ENCODE measurements around the gene MPDU1. TPM values are rescaled to one million over a fixed set of nuclear protein-coding genes. Genes with fewer than 3 reads are reported as not detected.

Gene MPDU1
- total and polyA plus RNA-seq, 2 experiments from 2014 or later, result 86.9 to 90.9 TPM

GRCh38 chr17:7612294-7612640 is 28.6 kb downstream of the MPDU1 start:
- Histone ChIP-seq H3K27ac (no peak overlapping the region), H3K36me3 (no peaks in the 10 kb centered on the region), H3K4me1 (ENCODE audit: low read depth) (peaks cover 11% of the 10 kb centered on the region), H3K4me3 (no peak overlapping the region), H3K27me3 (no peaks in the 10 kb centered on the region), H3K9me3 (ENCODE audit: low read depth) (no peaks in the 10 kb centered on the region)
- DNase-seq (ENCODE audit: low read depth in 1 of 2, low spot score in 1 of 2), result peak in 1 of 2 donors; percentile 38
- no peak for TF ChIP-seq CTCF (IDR thresholded peaks at IDR 0.05; ENCODE audit: low read depth, low read length)

- Histone ChIP-seq H3K27me3 (no peaks in the 10 kb centered on the region), H3K36me3 (no peaks in the 10 kb centered on the region), H3K4me3 (peak overlapping the region; percentile 94), H3K4me1 (ENCODE audit: low read depth) (peaks cover 11% of the 10 kb centered on the region), H3K27ac (peak overlapping the region; percentile 95), H3K9me3 (ENCODE audit: low read depth) (no peaks in the 10 kb centered on the region)
- no peak for TF ChIP-seq CTCF (IDR thresholded peaks at IDR 0.05; ENCODE audit: low read depth, low read length)
- peak in 1 of 2 donors; percentile 29 for DNase-seq (ENCODE audit: low read depth in 1 of 2, low spot score in 1 of 2)
Measured at GRCh38 chr17:7613769-7614424, 30.2 kb downstream of the MPDU1 start.

DNA sequence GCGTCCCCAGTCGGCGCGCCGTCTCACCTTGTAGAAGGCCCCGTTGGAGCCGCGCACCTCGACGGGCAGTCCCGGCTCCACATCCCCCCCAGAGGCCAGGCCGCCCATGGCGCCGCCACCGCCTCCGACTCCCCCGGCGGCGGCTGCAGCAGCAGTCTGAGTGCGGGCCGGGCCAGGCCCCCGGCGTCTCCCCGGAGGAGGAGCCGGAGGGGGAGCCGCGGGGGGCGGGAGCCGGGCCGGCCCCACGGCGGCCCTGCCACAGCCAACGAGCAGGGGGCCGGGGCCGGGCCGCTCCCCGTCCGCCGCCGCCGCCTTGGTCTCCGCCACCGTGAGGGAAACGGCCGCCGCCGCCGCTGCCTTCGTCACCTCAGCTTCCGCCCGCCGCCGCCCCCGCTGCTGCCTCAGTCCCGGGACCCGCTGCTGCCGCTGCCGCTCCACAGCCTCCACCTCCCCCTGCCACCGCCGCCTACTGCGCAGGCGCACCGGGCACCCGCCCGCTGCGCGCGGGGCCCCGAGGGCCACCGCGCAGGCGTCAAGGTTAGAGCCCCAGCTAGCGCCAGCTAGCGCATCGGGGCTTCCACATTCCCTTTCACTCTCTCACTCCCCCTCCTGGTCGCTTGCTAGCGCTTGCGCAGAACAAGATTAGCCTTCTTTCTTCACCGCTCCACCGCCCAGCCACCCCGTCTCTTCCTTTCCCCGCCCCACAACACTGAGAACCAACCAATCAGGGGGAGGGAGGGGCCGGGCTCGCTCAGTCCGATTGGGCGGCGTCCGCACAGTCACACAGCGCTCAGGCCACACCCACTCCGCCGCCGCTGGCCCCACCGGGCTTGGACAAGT is 31.0 kb downstream of the MPDU1 start, which contains the start of gene FXR2:
Gene FXR2 (minus strand): TSS at position 473 of the 840 bp plus-strand sequence. CDS start 365 bp downstream, at position 108.
- DNase-seq (ENCODE audit: low read depth in 1 of 2, low spot score in 1 of 2), result peak; percentile 100

GRCh38 chr17:7615265-7615747 is 31.7 kb downstream of the MPDU1 start:
- Histone ChIP-seq H3K4me3 (peak overlapping the region; percentile 30), H3K27me3 (no peaks in the 10 kb centered on the region), H3K36me3 (no peaks in the 10 kb centered on the region), H3K4me1 (ENCODE audit: low read depth) (peaks cover 11% of the 10 kb centered on the region), H3K27ac (peak overlapping the region; percentile 90), H3K9me3 (ENCODE audit: low read depth) (no peaks in the 10 kb centered on the region)
- no peak for TF ChIP-seq CTCF (IDR thresholded peaks at IDR 0.05; ENCODE audit: low read depth, low read length)
- DNase-seq (ENCODE audit: low read depth in 1 of 2, low spot score in 1 of 2), result no peak

More for the DNA sequence above, 31.0 kb downstream of the MPDU1 start, which contains the start of gene FXR2:
- Histone ChIP-seq H3K4me3 (peak within 1 kb of the TSS; percentile 94), H3K4me1 (ENCODE audit: low read depth) (peaks cover 11% of the 10 kb centered on the region), H3K27ac (peak within 1 kb of the TSS; percentile 95), H3K27me3 (no peaks in the 10 kb centered on the region), H3K9me3 (ENCODE audit: low read depth) (no peaks in the 10 kb centered on the region), H3K36me3 (no peaks in the 10 kb centered on the region)
- peak; percentile 65 for TF ChIP-seq CTCF (IDR thresholded peaks at IDR 0.05; ENCODE audit: low read depth, low read length)

- Histone ChIP-seq H3K4me1 (ENCODE audit: low read depth) (peaks cover under 1% of the 10 kb centered on the region), H3K4me3 (no peak overlapping the region), H3K9me3 (ENCODE audit: low read depth) (no peaks in the 10 kb centered on the region), H3K36me3 (no peaks in the 10 kb centered on the region), H3K27me3 (no peaks in the 10 kb centered on the region), H3K27ac (no peak overlapping the region)
- no peak for TF ChIP-seq CTCF (IDR thresholded peaks at IDR 0.05; ENCODE audit: low read depth, low read length)
- no peak for DNase-seq (ENCODE audit: low read depth in 1 of 2, low spot score in 1 of 2)
Measured at GRCh38 chr17:7618608-7619007, 35.0 kb downstream of the MPDU1 start.

Measured in cardiac muscle cell (in vitro differentiated cells and primary cell).